GM12878 (cell line): ENCODE results near the gene VCL. TPM values are rescaled to one million over a fixed set of nuclear protein-coding genes. Genes with fewer than 3 reads are reported as not detected.

Source experiments
- ATF7 ChIP-seq: fragments of 450-650 bp; IDR thresholded peaks from 2 replicates; pipeline ENCODE4 v1.6.1; 2016; ENCODE audit warnings: low read depth, mild to moderate bottlenecking
- BCL3 ChIP-seq: IDR thresholded peaks from 2 replicates; pipeline ENCODE4 v1.6.1; 2011; ENCODE audit warnings: borderline replicate concordance, low read depth, mild to moderate bottlenecking, moderate library complexity, low read length; ENCODE audit not compliant: insufficient read depth, poor library complexity, severe bottlenecking
- BCLAF1 ChIP-seq: fragments of 450-650 bp; IDR thresholded peaks from 2 replicates; pipeline ENCODE4 v1.6.1; 2017; ENCODE audit warnings: antibody characterized with exemption, mild to moderate bottlenecking, moderate library complexity
- BHLHE40 ChIP-seq, 2 experiments: fragments of 450-650 bp in 1 of 2; IDR thresholded peaks; 2 replicates each; pipeline ENCODE4 v1.6.1; 2011 to 2017; ENCODE audit warnings: low read depth in 2 of 2, borderline replicate concordance in 1 of 2, improper control_type of control experiment in 1 of 2, low read length in 1 of 2, mild to moderate bottlenecking in 1 of 2
- BMI1 ChIP-seq: fragments of 450-650 bp; IDR thresholded peaks from 2 replicates; pipeline ENCODE4 v1.6.1; 2016; ENCODE audit warnings: mild to moderate bottlenecking, moderate library complexity, borderline replicate concordance
- CBFB ChIP-seq: IDR thresholded peaks from 2 replicates; pipeline ENCODE4 v1.6.1; 2016; ENCODE audit warnings: antibody characterized with exemption, low read depth
- EGR1 ChIP-seq, 2 experiments: IDR thresholded peaks; 1 replicate in 1 of 2; 2 replicates in 1 of 2; pipeline ENCODE4 v1.6.1; 2011 to 2012; ENCODE audit warnings: low read depth in 2 of 2, low read length in 2 of 2, borderline replicate concordance in 1 of 2, mild to moderate bottlenecking in 1 of 2, moderate library complexity in 1 of 2
- IRF4 ChIP-seq: IDR thresholded peaks from 2 replicates; pipeline ENCODE4 v1.6.1; 2011; ENCODE audit warnings: low read depth, low read length
- JUNB ChIP-seq: IDR thresholded peaks from 2 replicates; pipeline ENCODE4 v1.6.1; 2016; ENCODE audit warnings: antibody characterized with exemption, mild to moderate bottlenecking
- MEF2A ChIP-seq: IDR thresholded peaks from 2 replicates; pipeline ENCODE4 v1.6.1; 2011; ENCODE audit warnings: low read depth, mild to moderate bottlenecking, low read length, moderate library complexity; ENCODE audit not compliant: insufficient read depth
- MEF2B ChIP-seq: fragments of 450-650 bp; IDR thresholded peaks from 2 replicates; pipeline ENCODE4 v1.6.1; 2018; ENCODE audit warnings: mild to moderate bottlenecking, moderate library complexity; ENCODE audit not compliant: partially characterized antibody, poor library complexity, severe bottlenecking
- MTA2 ChIP-seq: fragments of 450-650 bp; IDR thresholded peaks from 2 replicates; pipeline ENCODE4 v1.6.1; 2016; ENCODE audit warnings: low read depth, mild to moderate bottlenecking, moderate library complexity
- MTA3 ChIP-seq: IDR thresholded peaks from 2 replicates; pipeline ENCODE4 v1.6.1; 2012; ENCODE audit warnings: low read length, inconsistent platforms, borderline replicate concordance
- NBN ChIP-seq: fragments of 450-650 bp; IDR thresholded peaks from 2 replicates; pipeline ENCODE4 v1.6.1; 2016
- NFIC ChIP-seq: IDR thresholded peaks from 2 replicates; pipeline ENCODE4 v1.6.1; 2012; ENCODE audit warnings: low read depth, mild to moderate bottlenecking, inconsistent platforms, low read length, moderate library complexity
- SREBF1 ChIP-seq: IDR thresholded peaks from 2 replicates; pipeline ENCODE4 v1.6.1; 2012; ENCODE audit warnings: mild to moderate bottlenecking, low read length
- YY1 ChIP-seq: IDR thresholded peaks from 2 replicates; pipeline ENCODE4 v1.6.1; 2011; ENCODE audit warnings: low read depth, mild to moderate bottlenecking, low read length
- ZBED1 ChIP-seq: IDR thresholded peaks from 2 replicates; pipeline ENCODE4 v1.6.1; 2016; ENCODE audit warnings: borderline replicate concordance
- ZNF217 ChIP-seq: fragments of 450-650 bp; IDR thresholded peaks from 2 replicates; pipeline ENCODE4 v1.6.1; 2017; ENCODE audit warnings: antibody characterized with exemption, mild to moderate bottlenecking
- polyA plus RNA-seq, 11 experiments: library from polyadenylated mRNA; depleted of rRNA in 4 of 11; unstranded in 6 of 11; stranded (reverse) in 5 of 11; fragments of >200 nt; fragmentation: Nextera tagmentation in 4 of 11; fragmentation: Illumina TruSeq in 1 of 11; extraction: Ambion mirVana in 4 of 11; extraction: Trizol in 1 of 11; gene quantifications; 1 replicate in 1 of 11; 2 replicates in 10 of 11; pipeline versions ENCODE4 v1.2.1 to v1.2.3, GENCODE V29; 2011 to 2016; ENCODE audit warnings: inconsistent platforms in 2 of 11, missing spikeins in 2 of 11, low read depth in 1 of 11
- total RNA-seq, 4 experiments: library from RNA; depleted of rRNA in 3 of 4; stranded (reverse); fragments of >200 nt in 3 of 4; fragmentation: Illumina TruSeq in 1 of 4; extraction: Trizol in 1 of 4; gene quantifications; 2 replicates each; pipeline versions ENCODE4 v1.2.1 to v1.2.3, GENCODE V29; 2013 to 2021
- TF ChIP-seq, protein P1 (sequence below): fragments of 450-650 bp; IDR thresholded peaks from 2 replicates; pipeline ENCODE4 v1.6.1; 2017; ENCODE audit warnings: low read depth, mild to moderate bottlenecking, moderate library complexity
- TF ChIP-seq, protein P2 (sequence below): IDR thresholded peaks from 2 replicates; pipeline ENCODE4 v1.6.1; 2012; ENCODE audit warnings: low read depth, low read length, improper control_type of control experiment
- TF ChIP-seq, protein P3 (sequence below): IDR thresholded peaks from 2 replicates; pipeline ENCODE4 v1.6.1; 2012; ENCODE audit warnings: low read depth, low read length, improper control_type of control experiment

Gene VCL
- total and polyA plus RNA-seq, 10 of the 15 experiments (the other 5 are each of a cell fraction or from before 2014, with no cell fraction given) = 6.7 to 54.6 (median 24.3) TPM

GRCh38 chr10:74056050-74056818 lies 58.3 kb downstream of the VCL start (continued):
- TF ChIP-seq BCLAF1 = no peak
- peak; percentile 78; the same call in 1 of the 2 replicates for TF ChIP-seq IRF4
- peak; percentile 84 for TF ChIP-seq CBFB
- TF ChIP-seq, protein P1, sequence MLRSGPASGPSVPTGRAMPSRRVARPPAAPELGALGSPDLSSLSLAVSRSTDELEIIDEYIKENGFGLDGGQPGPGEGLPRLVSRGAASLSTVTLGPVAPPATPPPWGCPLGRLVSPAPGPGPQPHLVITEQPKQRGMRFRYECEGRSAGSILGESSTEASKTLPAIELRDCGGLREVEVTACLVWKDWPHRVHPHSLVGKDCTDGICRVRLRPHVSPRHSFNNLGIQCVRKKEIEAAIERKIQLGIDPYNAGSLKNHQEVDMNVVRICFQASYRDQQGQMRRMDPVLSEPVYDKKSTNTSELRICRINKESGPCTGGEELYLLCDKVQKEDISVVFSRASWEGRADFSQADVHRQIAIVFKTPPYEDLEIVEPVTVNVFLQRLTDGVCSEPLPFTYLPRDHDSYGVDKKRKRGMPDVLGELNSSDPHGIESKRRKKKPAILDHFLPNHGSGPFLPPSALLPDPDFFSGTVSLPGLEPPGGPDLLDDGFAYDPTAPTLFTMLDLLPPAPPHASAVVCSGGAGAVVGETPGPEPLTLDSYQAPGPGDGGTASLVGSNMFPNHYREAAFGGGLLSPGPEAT = peak; percentile 86
- TF ChIP-seq, protein P2, sequence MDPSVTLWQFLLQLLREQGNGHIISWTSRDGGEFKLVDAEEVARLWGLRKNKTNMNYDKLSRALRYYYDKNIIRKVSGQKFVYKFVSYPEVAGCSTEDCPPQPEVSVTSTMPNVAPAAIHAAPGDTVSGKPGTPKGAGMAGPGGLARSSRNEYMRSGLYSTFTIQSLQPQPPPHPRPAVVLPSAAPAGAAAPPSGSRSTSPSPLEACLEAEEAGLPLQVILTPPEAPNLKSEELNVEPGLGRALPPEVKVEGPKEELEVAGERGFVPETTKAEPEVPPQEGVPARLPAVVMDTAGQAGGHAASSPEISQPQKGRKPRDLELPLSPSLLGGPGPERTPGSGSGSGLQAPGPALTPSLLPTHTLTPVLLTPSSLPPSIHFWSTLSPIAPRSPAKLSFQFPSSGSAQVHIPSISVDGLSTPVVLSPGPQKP = no peak
- 0 out of 2 replicates have a peak, but pooled peaks have one; percentile 64 for TF ChIP-seq ZBED1
- TF ChIP-seq SREBF1 = no peak
- 0 out of 2 replicates have a peak, but pooled peaks have one; percentile 50 for TF ChIP-seq MTA3
- TF ChIP-seq BMI1 = peak; percentile 71
- TF ChIP-seq NBN = peak; percentile 82
- TF ChIP-seq MEF2B = peak; percentile 58
- peak; percentile 79 for TF ChIP-seq MEF2A
- peak; percentile 61 for TF ChIP-seq ATF7
- peak; percentile 94 for TF ChIP-seq JUNB
- TF ChIP-seq BHLHE40 (IDR thresholded peaks at IDR 0.05; ENCODE audit: borderline replicate concordance in 1 of 2, low read depth in 2 of 2, low read length in 1 of 2) = 0 out of 4 replicates have a peak, but pooled peaks of 1 of the 2 experiments have one; percentile 6
- TF ChIP-seq EGR1 (IDR thresholded peaks at IDR 0.05; ENCODE audit: borderline replicate concordance in 1 of 2, low read depth in 2 of 2, low read length in 2 of 2) = no peak
- no peak for TF ChIP-seq YY1
- peak; percentile 53 for TF ChIP-seq BCL3
- TF ChIP-seq ZNF217 = peak; percentile 63
- TF ChIP-seq, protein P3, sequence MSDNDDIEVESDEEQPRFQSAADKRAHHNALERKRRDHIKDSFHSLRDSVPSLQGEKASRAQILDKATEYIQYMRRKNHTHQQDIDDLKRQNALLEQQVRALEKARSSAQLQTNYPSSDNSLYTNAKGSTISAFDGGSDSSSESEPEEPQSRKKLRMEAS = no peak
- TF ChIP-seq MTA2 = peak; percentile 84
- TF ChIP-seq NFIC = peak; percentile 95
